Liver (tissue), 3 donors: Measurements from ENCODE around the gene OAS1.

ENCODE experiments used
- ATF3 ChIP-seq: IDR thresholded peaks from 2 replicates; pipeline ENCODE4 v1.6.1; 2016; ENCODE audit warnings: antibody characterized with exemption
- CTCF ChIP-seq: fragments of 150-350 bp; IDR thresholded peaks from 2 replicates; pipeline ENCODE4 v1.5.1; 2017; ENCODE audit warnings: improper control_type of control experiment, low read depth, low read length; ENCODE audit not compliant: missing input control
- FOXA1 ChIP-seq: IDR thresholded peaks from 2 replicates; pipeline ENCODE4 v1.6.1; 2016; ENCODE audit warnings: antibody characterized with exemption
- JUND ChIP-seq, 2 donors: IDR thresholded peaks; 2 replicates each; pipeline ENCODE4 v1.6.1; 2016; ENCODE audit warnings: antibody characterized with exemption in 2 of 2
- SP1 ChIP-seq: IDR thresholded peaks from 2 replicates; pipeline ENCODE4 v1.6.1; 2018; ENCODE audit warnings: antibody characterized with exemption, mild to moderate bottlenecking
- donor health status: healthy.
- donor health status: healthy.

- TF ChIP-seq FOXA1 (no peak), CTCF (no peak), SP1 (no peak), ATF3 (no peak), JUND (IDR thresholded peaks at IDR 0.05) (no peak)
Measured at GRCh38 chr12:112879191-112879705, 27.5 kb upstream of the OAS1 start.
